Stimulated activated naive CD4-positive, alpha-beta T cell (primary cell): Measurements from ENCODE around the gene PLXNB1.
A peak's percentile ranks its signal among the peaks of the same experiment; 100 is the strongest.

Experiments
- DNase-seq, 6 experiments: peaks; one replicate each; lab custom pipeline; 2025; lab: John Stamatoyannopoulos, UW

The PLXNB1 gene

DNA sequence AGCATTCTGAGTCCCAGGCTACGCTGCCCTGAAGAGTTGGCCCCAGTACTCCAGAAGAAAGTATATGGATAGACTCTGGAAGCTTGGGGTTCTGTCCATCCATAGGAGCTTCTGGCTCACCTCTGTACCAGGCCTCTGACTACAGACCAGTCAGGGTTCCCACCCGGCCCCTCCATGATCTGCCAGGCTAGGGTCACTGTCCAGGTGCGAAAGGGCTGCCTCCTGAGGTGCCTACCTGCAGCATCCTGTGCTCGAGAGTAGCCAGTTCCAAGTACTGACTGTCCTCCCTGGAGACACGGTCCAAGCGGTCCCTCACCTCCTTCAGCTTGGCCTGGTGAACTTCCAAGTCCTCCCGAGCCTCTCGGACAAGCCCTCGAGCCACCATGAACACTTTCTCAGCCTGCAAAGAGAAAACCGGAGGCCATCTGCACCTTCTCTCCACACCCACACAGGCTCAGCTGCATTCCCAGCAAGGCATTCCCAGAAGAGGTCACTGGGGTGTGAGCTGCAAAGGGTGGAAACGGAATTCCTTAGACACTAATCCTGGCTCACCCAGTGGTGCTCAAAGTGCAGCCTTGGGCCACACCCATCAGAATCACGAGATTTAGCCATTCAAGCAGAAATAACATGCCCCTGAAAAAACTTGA lies 3.7 kb upstream of the PLXNB1 start:
- DNase-seq, result no peak

DNA sequence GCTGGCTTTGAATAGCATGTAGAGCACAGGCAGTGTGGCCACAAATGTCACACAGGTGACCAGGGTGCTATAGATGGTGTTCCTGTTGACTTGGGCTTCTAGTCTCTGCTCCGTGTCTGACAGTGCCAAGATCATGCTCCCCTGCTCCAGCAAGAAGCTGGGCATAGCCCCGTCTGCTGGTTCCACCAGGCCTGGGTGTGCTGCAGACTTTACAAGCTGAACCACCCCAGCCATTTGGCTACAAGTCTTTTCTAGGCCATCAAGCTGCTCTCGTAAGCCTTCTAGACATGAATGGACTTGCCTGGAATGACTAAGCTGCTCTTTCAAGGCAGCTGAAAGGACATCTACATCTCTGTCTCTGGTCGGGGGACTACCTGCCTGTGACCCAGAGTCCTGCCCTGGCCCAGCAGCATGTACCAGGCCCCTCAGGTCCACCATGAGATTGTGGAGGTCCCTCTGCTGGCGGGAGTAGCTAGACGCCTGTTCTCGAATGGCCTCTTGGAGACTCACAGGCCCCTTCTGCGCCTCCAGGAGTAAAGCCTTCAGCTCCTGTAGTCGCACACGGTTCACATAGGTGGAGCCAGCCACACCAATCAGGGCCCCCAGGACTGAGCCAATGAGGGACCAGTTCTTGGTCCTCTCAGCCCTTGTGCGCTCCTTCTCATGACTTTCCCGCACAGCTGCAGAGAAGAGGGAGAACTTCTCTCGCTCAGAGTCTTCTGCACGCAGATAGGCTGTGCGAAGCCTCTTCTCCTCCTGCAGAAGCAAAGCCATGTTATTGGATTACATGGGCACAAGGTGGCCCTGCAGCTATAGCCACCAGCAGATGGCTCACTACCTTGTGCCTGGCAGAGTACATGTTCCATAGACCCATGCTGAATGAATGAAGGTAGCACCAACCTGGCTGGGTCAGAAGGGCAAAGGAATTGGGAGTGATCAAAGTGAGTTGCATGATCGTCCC lies 2.8 kb upstream of the PLXNB1 start:
- no peak for DNase-seq

DNA sequence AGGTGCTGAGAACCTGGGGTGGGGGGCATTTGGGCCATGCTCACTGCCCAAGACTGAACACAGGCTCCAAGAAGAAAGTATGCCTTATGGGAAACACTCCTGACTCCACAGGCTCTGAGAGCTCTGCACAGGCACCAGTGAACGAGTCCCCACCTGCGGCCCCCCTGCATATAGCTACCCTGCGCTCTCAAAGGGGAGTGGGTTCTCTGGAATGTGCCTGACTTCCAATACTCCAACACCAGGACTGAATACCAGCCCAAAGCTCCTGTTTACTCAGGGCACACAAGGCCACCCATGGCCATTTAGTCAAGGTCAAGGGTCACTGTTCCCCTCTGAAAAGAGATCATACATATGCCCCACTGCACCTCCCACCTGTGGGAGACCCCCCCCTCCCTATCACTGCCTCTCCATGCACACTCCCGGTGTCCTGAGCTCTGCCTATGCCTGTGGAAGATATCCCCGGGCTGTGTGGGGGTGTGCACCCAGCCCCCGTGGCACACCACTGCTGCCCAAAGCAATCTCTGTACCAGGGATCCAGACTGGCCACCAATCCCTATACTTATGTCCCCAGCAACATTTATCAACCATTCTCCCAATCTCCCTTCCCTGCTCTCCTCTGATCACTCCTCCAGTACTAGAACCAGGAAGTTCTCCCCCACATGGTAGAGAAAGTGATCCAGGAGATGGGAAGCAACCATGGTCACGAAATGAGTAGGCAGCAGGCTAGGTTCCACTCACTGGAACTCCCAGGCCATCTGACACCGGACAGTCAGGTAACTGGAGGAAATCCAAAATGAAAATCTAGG lies 1.5 kb upstream of the PLXNB1 start:
- DNase-seq, result no peak

DNA sequence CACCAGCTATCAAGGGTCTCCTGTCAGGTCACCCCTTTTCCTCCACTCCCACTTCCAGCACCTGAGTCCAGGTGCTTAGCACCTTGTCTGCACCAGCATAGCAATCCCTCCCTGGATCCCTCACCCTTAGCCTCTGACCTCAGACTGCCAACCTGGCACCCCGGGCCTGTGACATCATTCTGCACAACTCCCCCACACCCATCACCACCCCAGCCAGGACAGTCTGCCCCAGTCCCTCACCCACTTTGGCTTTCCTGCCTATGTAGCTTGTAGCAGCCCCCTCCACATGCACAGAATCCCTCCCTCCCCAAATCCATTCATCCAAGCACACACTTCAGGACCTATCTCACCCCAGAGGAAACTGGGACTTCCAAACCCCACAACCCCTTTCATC lies 819 bp upstream of the PLXNB1 start:
- DNase-seq, result no peak

DNA sequence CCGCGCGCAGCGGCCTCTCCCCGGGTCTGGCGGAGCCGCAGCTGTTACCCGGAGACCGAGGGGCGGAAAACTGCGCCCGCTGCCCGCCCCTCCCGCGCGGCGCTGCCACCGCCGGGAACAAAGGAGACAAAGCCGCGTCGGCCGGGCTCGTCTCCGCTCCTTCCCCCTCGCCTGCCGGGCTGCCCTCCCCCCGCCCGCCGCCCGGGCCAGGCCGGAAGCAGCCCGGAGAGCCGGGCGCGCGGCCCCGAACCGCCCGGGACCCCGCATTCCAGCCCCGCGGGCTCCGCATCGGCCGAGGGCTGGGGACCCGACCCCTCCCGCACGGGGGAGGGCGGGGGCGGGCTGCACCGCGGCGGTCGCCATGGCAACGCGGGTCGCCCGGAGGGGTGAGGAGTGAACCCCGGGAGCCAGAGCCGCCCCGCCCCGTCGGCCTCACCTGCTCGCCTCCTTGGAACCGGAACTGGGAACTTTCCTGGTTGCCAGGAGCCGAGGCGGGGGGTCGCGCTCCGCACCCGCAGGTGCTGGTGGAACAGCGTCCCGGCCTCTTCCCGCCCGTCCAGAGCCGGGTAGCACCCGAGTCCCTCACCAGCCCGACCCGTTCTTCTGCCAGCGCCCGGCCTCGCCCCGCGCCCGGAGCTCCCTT lies 448 bp downstream of the PLXNB1 start:
- DNase-seq, result peak; percentile 32 to 67 (median 64)

DNA sequence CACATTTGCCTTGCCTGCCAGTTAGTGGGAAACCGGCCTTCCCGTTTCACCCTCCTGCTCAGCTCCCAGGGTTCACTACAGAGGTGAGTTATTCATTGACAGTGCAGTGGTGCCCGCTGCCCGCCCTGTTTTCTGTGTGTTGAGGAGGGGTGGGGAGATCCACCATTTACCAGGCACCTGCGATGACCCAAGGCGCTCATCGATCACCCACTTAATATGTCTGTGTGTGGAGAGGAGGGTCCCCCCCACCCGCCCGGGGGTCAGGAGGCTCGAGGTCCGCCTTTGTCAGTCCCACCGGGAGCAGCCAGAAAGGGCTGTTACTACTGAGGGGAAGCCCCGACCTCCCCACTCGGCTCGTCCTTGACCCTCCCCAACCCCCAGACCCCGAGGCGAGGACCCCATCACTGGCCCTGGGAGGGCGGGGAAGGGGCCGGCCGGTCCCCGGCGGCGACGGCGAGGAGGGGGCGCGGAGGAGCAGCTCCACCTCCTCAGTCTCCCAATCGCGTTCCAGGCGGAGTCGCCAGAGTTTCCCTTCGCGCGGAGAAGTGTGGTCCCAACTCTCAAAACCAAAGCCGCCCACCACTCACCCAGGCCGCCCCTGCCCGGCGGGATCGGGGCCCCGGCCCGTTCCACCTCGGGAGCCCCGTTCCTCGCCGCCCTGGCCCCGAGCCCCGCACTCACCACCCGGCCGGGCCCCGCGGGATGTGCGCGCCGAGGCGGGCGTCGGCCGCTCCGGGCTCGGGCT lies 1.1 kb downstream of the PLXNB1 start:
- DNase-seq, result no peak

DNA sequence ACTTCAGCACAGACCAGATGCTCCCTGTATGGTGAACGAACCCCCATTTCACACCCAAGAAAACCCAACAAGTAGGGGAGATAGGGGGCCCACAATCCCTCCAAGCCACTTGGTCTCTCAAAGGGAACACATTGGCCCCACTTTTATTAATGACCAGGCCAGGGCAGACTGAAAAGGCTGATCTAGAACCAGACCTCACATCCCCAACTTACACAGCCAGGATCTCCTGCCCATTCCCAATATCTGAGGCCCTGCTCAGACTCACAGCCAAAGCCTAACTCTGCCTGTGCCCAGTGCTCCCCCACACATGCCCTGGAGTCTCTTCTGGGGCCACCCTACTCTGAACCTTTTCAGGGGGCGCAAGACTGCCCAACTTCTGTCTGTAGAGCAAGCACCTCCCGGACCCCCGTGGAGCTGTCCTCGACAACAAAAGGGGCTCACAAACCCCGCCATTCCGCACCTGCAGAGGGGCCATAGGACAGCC lies 1.8 kb downstream of the PLXNB1 start:
- no peak for DNase-seq

DNA sequence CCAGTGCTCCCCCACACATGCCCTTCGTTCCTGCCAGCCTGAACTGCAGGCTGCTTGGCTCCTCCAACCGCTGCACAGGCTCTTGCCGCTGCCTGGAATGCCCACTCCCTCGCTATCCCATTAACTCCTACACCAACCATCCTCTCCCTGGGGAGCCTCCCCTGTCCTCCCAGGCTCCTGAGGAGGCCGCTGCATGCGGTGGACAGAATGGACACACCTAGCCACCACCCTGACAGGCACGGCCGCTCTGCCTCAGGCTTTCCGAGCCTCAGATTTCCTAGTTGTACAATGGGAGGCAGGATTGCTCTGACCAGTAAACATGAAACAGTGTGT lies 2.3 kb downstream of the PLXNB1 start:
- DNase-seq, result no peak

DNA sequence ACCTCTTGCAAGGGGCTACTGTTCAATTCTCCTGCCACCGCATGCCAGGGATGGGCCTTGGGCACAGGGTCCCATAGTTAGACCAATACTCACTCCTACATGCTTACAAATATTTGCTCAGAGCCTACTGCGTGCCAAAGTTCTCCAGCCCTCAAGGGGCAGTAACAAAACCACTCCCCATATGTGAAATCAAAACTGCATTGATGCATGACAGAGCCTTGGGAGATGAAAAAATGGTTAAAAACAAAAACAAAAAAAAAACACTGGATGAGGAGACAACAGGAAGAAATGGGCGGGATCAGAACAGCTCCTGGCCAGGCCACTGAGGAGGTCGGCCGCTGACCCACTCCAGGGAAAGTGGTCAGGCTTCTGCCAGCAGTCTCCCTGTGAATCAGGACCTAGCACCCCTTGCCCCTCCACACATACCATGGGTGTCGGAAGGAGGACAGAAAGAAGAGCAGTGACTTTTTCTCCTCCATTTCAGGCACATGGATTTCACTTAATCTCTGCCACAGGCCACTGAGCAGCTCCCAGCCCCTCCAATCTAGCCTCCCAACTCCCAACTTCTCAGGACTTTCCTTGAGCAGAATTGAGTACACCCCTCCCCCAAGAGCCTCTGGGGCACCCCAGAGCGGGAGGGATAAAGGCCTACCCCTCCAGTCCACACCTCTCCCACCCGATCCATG lies 2.8 kb downstream of the PLXNB1 start:
- DNase-seq, result no peak

DNA sequence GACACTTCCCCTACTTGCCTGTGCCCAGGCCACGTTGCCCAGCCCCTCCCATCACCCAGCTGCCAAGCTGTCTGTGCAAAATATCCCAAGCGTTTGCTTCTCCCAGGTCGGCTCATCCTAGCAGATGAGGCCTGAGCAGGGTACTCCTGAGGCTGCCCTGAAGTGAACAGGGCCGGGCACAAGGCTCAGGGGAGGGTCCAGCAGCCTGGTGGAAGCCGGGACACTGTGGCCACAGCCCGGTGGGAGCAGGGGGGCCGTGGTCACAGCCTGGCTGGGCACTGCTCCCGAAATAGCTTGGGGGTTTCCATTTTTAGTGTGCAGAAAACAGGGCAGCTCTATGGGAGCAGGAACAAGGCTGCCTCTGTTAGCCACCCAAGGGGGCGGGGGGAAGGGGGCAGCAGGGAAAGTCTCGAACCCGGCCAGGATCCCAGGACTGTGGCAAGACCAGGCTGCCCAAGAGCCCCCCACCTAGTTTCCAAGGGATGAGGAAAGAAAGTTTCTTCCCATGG lies 3.4 kb downstream of the PLXNB1 start:
- no peak for DNase-seq

DNA sequence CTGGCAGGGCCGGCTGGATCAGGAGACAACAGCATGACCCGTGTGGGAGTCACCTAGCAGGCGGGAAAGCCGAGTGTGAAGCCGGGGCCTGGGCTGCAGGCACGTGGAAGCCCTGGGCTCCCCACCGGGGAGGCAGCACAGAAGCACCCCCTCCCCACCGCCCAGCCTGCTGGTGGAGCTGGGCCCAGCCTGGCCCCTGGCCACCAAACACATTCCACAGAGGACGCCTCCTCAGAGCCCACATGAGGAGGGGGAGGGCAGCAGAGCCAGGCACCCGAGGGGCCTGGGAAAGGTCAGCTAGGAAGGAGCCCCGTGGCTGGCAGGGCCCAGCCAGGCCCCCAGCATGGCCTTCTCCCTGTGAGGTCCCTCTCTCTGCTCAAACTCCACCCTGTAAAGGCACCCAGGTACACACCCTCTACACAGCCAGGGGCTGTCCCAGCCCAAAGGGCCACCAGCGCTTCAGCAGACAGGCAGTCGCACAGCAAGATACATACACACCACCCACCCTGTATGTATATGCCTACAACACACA lies 4.5 kb downstream of the PLXNB1 start:
- no peak for DNase-seq

DNA sequence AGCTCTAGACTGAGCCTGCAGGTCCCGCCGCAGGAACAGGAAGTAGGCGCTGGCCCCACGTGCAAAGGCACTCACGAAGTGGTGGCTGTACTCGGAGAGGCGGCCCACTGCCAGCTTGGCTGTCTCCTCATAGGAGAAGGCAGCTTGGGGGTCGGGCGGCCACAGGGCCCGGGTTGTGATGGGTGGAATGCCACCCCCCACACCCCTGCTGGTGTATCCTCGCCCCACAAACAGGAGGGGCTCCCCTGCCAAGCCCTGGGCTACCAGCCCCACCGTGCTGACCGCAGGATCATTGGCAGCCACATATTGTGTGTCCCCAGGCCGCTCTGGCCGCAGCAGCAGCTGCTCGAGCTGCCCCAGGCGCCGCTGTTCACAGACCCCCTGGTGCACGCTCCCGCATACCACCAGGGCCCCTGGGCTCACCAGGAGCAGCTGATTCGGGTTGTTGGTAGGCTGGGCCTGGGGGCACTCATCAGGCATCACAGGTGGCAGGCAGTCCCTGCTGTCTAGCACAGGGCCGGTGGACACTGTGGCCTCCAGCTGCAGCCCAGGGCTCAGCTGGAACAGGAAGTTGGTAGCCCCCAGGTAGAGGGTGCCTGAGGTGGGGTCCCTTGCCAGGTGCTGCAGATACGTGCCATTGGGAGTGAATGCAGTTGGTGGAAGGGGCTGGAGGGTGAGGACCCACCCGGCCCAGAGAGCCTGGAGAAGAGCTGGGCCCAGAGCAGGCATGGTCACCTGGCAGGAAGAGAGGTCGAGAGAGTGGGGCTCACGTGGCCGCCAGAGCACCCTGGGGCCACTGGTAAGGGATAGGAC lies 5.8 kb downstream of the PLXNB1 start:
- DNase-seq, result no peak

DNA sequence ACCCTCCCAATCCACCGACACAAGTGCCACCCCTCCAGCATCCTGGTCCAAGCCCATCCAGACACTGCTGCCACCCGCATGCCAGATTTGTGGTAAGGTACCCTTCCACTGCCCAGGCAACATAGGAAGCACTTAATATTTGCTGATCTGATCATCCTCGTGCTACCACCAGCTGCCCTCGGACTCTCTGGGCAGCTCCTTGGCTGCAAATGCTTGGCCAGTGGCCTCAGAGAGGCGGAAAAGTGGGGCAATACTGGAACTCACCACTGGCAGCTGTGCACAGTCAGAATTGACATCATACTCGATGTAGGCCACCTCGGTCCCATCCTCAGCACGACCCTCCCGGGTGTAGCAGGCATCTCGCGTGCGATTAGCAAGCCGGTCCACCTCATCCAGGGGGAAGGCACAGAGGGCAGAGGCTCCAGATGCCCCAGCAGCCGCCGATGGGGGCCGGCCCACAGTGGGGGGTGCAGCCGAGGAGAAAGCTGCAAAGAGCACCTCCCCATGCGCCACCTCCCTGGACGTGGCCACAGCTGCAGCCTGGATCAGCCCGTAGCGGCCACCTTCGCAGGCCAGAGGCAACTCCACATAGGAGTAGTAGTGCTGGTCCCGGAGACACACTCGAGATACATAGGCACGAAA lies 6.5 kb downstream of the PLXNB1 start:
- DNase-seq, result no peak

DNA sequence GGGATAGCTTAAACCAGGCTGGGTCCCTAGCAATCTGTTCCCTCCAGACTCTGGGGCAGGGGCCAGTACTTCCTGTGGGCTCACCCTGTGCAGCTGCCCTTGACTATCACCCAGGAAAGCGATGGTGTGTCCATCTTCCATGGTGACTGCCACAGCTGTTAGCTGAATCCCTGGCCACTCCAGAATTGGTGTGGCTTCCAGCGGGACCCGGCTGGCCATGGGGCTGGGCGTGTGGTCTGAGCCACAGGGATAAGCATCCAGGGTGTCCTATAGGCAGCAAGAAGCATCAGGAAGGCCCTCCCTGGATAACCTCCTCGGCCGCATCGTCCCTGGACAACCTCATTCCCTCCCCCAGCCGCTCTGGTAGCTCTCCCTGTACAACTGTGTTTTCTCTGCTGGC lies 7.2 kb downstream of the PLXNB1 start:
- no peak for DNase-seq

DNA sequence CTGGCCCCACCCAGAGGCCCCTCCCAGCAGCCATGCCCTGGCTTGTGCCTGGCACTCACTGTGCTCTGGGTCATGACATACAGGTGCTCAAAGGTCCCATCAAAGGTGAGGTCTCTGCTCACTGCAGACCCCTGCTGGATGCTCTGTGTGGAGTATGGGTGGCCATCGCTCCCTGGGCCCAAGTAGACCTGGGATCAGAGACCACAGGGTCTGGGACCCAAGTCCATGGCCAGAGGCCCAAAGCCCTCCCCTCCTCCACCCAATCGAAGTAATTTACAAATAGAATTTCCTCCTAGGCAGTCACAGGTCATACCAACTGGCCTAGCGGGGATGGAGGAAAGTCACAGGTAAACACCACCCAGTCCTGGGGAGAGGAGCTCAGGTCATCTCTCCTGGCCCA lies 7.6 kb downstream of the PLXNB1 start:
- DNase-seq, result no peak

DNA sequence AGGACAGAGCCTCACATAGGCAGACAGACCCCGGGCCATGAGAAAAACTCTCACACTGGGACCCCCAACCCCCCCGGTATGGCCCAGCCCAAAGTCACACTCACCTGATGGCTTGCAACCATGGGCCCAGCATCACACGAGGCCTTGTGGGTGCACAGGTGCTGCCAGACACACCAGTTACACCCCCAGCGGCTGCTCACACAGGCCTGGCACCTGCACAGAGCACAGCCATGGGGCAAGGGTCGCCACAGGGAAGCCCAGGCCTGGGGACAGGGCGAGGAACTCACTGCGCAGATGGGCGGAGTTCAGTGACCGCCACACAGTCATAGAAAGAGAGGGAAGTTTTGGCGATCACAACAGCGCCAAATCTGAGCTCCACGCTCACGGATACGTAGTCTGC lies 9.3 kb downstream of the PLXNB1 start:
- no peak for DNase-seq

DNA sequence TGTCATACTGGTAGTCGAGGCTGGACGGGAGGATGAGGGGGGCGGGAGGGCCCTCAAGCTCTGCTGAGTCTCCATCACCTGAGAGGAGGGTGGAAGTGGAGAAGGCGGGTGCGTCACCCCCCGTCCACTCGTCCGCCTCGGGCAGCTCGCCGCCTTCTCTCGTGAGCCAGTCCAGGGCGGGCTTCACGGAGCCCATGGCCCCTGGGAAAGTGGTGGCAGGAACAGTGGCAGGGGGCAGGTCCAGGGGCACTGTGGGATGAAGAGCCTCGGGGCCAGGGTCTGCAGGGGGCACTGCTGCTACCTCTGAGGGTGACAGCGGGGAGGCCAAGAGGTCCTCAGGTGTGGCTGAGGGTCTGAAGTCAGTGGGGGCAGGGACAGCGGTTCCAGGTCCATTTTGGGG lies 10.3 kb downstream of the PLXNB1 start:
- no peak for DNase-seq

DNA sequence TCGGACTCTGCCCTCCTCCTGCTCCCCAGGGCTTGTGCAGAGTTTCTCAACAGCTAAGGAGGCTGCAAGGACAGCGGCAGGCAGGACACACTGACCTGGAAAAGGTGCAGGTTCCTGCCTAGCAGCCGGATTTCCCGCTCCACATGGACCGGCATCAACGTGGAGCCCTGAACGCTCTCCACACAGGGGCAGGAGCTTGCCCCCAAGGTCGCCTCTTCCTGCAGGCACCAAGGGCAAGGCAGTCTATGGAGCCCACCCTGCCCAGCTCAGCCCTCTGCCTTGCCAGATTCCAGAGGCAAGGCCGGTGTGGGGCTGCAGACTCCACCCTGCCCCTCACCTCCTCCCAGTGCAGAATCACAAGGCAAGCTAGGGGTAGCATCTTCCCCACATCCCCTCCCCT lies 10.7 kb downstream of the PLXNB1 start:
- no peak for DNase-seq

DNA sequence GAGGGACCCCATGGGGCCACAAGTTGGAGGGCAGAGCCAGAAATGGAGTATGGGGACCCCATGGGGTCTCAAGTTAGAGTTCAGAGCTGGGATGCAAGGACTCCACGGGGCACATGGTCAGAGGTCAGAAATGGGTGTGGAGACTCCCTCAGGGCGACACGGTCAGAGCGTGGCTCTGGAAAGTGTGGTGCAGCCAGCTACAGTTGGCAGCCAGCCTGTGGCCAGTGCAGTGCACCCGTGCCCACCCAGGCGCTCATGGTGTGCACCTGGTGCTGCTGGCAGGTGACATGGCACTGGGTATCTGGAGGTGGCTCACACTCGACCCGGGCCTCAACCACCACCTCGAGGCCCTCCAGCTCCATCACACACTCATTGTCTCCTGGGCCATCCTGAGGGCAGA lies 11.2 kb downstream of the PLXNB1 start:
- DNase-seq, result no peak
